Measurements from ENCODE around the gene ZXDC.

The ZXDC gene

GRCh38 chr3:126450219-126450618, 25.5 kb downstream of the ZXDC start:
- no peak overlapping the region for H3K27ac ChIP-seq (ENCODE audit: low read length)
- H3K4me3 ChIP-seq (ENCODE audit: low read length in 2 of 2) = no peak overlapping the region
- H3K27me3 ChIP-seq (ENCODE audit: control insufficient read depth in 1 of 2, insufficient read depth in 2 of 2, low read length in 2 of 2) = no peaks in the 10 kb centered on the region
- H3K4me1 ChIP-seq (ENCODE audit: control insufficient read depth, insufficient read depth, low read length) = peaks cover 4% of the 10 kb centered on the region
- no peak overlapping the region for H3K9ac ChIP-seq (ENCODE audit: low read length in 2 of 2)
- no peaks in the 10 kb centered on the region for H3K9me3 ChIP-seq (ENCODE audit: control insufficient read depth in 2 of 2, low read length in 2 of 2)
- H3K36me3 ChIP-seq (ENCODE audit: control insufficient read depth in 2 of 2, insufficient read depth in 2 of 2, low read length in 2 of 2) = peaks cover 25 to 35% of the 10 kb centered on the region in 2 donors

GRCh38 chr3:126449621-126450051, 26.1 kb downstream of the ZXDC start:
- Histone ChIP-seq H3K9ac (ENCODE audit: low read length in 2 of 2) (no peak overlapping the region), H3K27ac (ENCODE audit: low read length) (no peak overlapping the region), H3K36me3 (ENCODE audit: control insufficient read depth in 2 of 2, insufficient read depth in 2 of 2, low read length in 2 of 2) (peaks cover 25 to 35% of the 10 kb centered on the region in 2 donors), H3K27me3 (ENCODE audit: control insufficient read depth in 1 of 2, insufficient read depth in 2 of 2, low read length in 2 of 2) (no peaks in the 10 kb centered on the region), H3K9me3 (ENCODE audit: control insufficient read depth in 2 of 2, low read length in 2 of 2) (no peaks in the 10 kb centered on the region), H3K4me1 (ENCODE audit: control insufficient read depth, insufficient read depth, low read length) (peaks cover 4% of the 10 kb centered on the region), H3K4me3 (ENCODE audit: low read length in 2 of 2) (no peak overlapping the region)

GRCh38 chr3:126448893-126449180, 26.9 kb downstream of the ZXDC start:
- no peaks in the 10 kb centered on the region for H3K9me3 ChIP-seq (ENCODE audit: control insufficient read depth in 2 of 2, low read length in 2 of 2)
- peaks cover 25 to 33% of the 10 kb centered on the region in 2 donors for H3K36me3 ChIP-seq (ENCODE audit: control insufficient read depth in 2 of 2, insufficient read depth in 2 of 2, low read length in 2 of 2)
- H3K9ac ChIP-seq (ENCODE audit: low read length in 2 of 2) = no peak overlapping the region
- peaks cover 4% of the 10 kb centered on the region for H3K4me1 ChIP-seq (ENCODE audit: control insufficient read depth, insufficient read depth, low read length)
- H3K27me3 ChIP-seq (ENCODE audit: control insufficient read depth in 1 of 2, insufficient read depth in 2 of 2, low read length in 2 of 2) = no peaks in the 10 kb centered on the region
- H3K4me3 ChIP-seq (ENCODE audit: low read length in 2 of 2) = no peak overlapping the region
- no peak overlapping the region for H3K27ac ChIP-seq (ENCODE audit: low read length)

- no peak overlapping the region for H3K4me3 ChIP-seq (ENCODE audit: low read length in 2 of 2)
- no peaks in the 10 kb centered on the region for H3K9me3 ChIP-seq (ENCODE audit: control insufficient read depth in 2 of 2, low read length in 2 of 2)
- H3K9ac ChIP-seq (ENCODE audit: low read length in 2 of 2) = no peak overlapping the region
- H3K27ac ChIP-seq (ENCODE audit: low read length) = no peak overlapping the region
- H3K4me1 ChIP-seq (ENCODE audit: control insufficient read depth, insufficient read depth, low read length) = peaks cover 4% of the 10 kb centered on the region
- H3K27me3 ChIP-seq (ENCODE audit: control insufficient read depth in 1 of 2, insufficient read depth in 2 of 2, low read length in 2 of 2) = no peaks in the 10 kb centered on the region
- peaks cover 25 to 33% of the 10 kb centered on the region in 2 donors for H3K36me3 ChIP-seq (ENCODE audit: control insufficient read depth in 2 of 2, insufficient read depth in 2 of 2, low read length in 2 of 2)
Measured at GRCh38 chr3:126448136-126448892, 27.4 kb downstream of the ZXDC start.

GRCh38 chr3:126447456-126448106, 28.1 kb downstream of the ZXDC start:
- no peak overlapping the region for H3K4me3 ChIP-seq (ENCODE audit: low read length in 2 of 2)
- no peaks in the 10 kb centered on the region for H3K9me3 ChIP-seq (ENCODE audit: control insufficient read depth in 2 of 2, low read length in 2 of 2)
- peaks cover 4% of the 10 kb centered on the region for H3K4me1 ChIP-seq (ENCODE audit: control insufficient read depth, insufficient read depth, low read length)
- no peaks in the 10 kb centered on the region for H3K27me3 ChIP-seq (ENCODE audit: control insufficient read depth in 1 of 2, insufficient read depth in 2 of 2, low read length in 2 of 2)
- H3K36me3 ChIP-seq (ENCODE audit: control insufficient read depth in 2 of 2, insufficient read depth in 2 of 2, low read length in 2 of 2) = peaks cover 25 to 33% of the 10 kb centered on the region in 2 donors
- H3K27ac ChIP-seq (ENCODE audit: low read length) = no peak overlapping the region
- no peak overlapping the region for H3K9ac ChIP-seq (ENCODE audit: low read length in 2 of 2)

GRCh38 chr3:126446791-126447190, 28.9 kb downstream of the ZXDC start:
- no peak overlapping the region for H3K4me3 ChIP-seq (ENCODE audit: low read length in 2 of 2)
- peaks cover 4% of the 10 kb centered on the region for H3K4me1 ChIP-seq (ENCODE audit: control insufficient read depth, insufficient read depth, low read length)

GRCh38 chr3:126446301-126446700, 29.4 kb downstream of the ZXDC start:
- Histone ChIP-seq H3K36me3 (ENCODE audit: control insufficient read depth in 2 of 2, insufficient read depth in 2 of 2, low read length in 2 of 2) (peaks cover 14 to 22% of the 10 kb centered on the region in 2 donors), H3K27ac (ENCODE audit: low read length) (no peak overlapping the region), H3K27me3 (ENCODE audit: control insufficient read depth in 1 of 2, insufficient read depth in 2 of 2, low read length in 2 of 2) (no peaks in the 10 kb centered on the region), H3K9ac (ENCODE audit: low read length in 2 of 2) (no peak overlapping the region), H3K9me3 (ENCODE audit: control insufficient read depth in 2 of 2, low read length in 2 of 2) (no peaks in the 10 kb centered on the region), H3K4me1 (ENCODE audit: control insufficient read depth, insufficient read depth, low read length) (peaks cover 4% of the 10 kb centered on the region), H3K4me3 (ENCODE audit: low read length in 2 of 2) (no peak overlapping the region)

More at GRCh38 chr3:126446791-126447190, 28.9 kb downstream of the ZXDC start:
- Histone ChIP-seq H3K27me3 (ENCODE audit: control insufficient read depth in 1 of 2, insufficient read depth in 2 of 2, low read length in 2 of 2) (no peaks in the 10 kb centered on the region), H3K9ac (ENCODE audit: low read length in 2 of 2) (no peak overlapping the region), H3K9me3 (ENCODE audit: control insufficient read depth in 2 of 2, low read length in 2 of 2) (no peaks in the 10 kb centered on the region), H3K36me3 (ENCODE audit: control insufficient read depth in 2 of 2, insufficient read depth in 2 of 2, low read length in 2 of 2) (peaks cover 18 to 27% of the 10 kb centered on the region in 2 donors), H3K27ac (ENCODE audit: low read length) (no peak overlapping the region)

- Histone ChIP-seq H3K4me1 (ENCODE audit: control insufficient read depth, insufficient read depth, low read length) (peaks cover 4% of the 10 kb centered on the region), H3K4me3 (ENCODE audit: low read length in 2 of 2) (no peak overlapping the region), H3K9ac (ENCODE audit: low read length in 2 of 2) (no peak overlapping the region), H3K36me3 (ENCODE audit: control insufficient read depth in 2 of 2, insufficient read depth in 2 of 2, low read length in 2 of 2) (peaks cover 8 to 17% of the 10 kb centered on the region in 2 donors), H3K27me3 (ENCODE audit: control insufficient read depth in 1 of 2, insufficient read depth in 2 of 2, low read length in 2 of 2) (no peaks in the 10 kb centered on the region), H3K9me3 (ENCODE audit: control insufficient read depth in 2 of 2, low read length in 2 of 2) (no peaks in the 10 kb centered on the region), H3K27ac (ENCODE audit: low read length) (no peak overlapping the region)
Measured at GRCh38 chr3:126445506-126445905, 30.2 kb downstream of the ZXDC start.

GRCh38 chr3:126442856-126443242, 32.8 kb downstream of the ZXDC start:
- no peak overlapping the region for H3K4me3 ChIP-seq (ENCODE audit: low read length in 2 of 2)
- H3K9ac ChIP-seq (ENCODE audit: low read length in 2 of 2) = no peak overlapping the region
- H3K36me3 ChIP-seq (ENCODE audit: control insufficient read depth in 2 of 2, insufficient read depth in 2 of 2, low read length in 2 of 2) = peaks cover 5 to 14% of the 10 kb centered on the region in 2 donors
- no peak overlapping the region for H3K27ac ChIP-seq (ENCODE audit: low read length)
- no peaks in the 10 kb centered on the region for H3K9me3 ChIP-seq (ENCODE audit: control insufficient read depth in 2 of 2, low read length in 2 of 2)
- H3K4me1 ChIP-seq (ENCODE audit: control insufficient read depth, insufficient read depth, low read length) = peaks cover 4% of the 10 kb centered on the region
- no peaks in the 10 kb centered on the region for H3K27me3 ChIP-seq (ENCODE audit: control insufficient read depth in 1 of 2, insufficient read depth in 2 of 2, low read length in 2 of 2)

GRCh38 chr3:126442094-126442855, 33.4 kb downstream of the ZXDC start:
- H3K4me3 ChIP-seq (ENCODE audit: low read length in 2 of 2) = no peak overlapping the region
- H3K36me3 ChIP-seq (ENCODE audit: control insufficient read depth in 2 of 2, insufficient read depth in 2 of 2, low read length in 2 of 2) = peaks cover 8 to 18% of the 10 kb centered on the region in 2 donors
- H3K9me3 ChIP-seq (ENCODE audit: control insufficient read depth in 2 of 2, low read length in 2 of 2) = no peaks in the 10 kb centered on the region
- no peaks in the 10 kb centered on the region for H3K27me3 ChIP-seq (ENCODE audit: control insufficient read depth in 1 of 2, insufficient read depth in 2 of 2, low read length in 2 of 2)
- no peak overlapping the region for H3K9ac ChIP-seq (ENCODE audit: low read length in 2 of 2)
- H3K27ac ChIP-seq (ENCODE audit: low read length) = no peak overlapping the region
- no peaks in the 10 kb centered on the region for H3K4me1 ChIP-seq (ENCODE audit: control insufficient read depth, insufficient read depth, low read length)

Measured in stomach smooth muscle (tissue), 2 donors.